GM12891 (cell line): ENCODE measurements around the gene NRXN3.

Source experiments
- PAX5 ChIP-seq: IDR thresholded peaks from 2 replicates; pipeline ENCODE4 v1.6.1; 2011; ENCODE audit warnings: low read length, moderate library complexity, mild to moderate bottlenecking; ENCODE audit not compliant: insufficient read depth, severe bottlenecking
- POLR2A ChIP-seq: IDR thresholded peaks from 2 replicates; pipeline ENCODE4 v1.6.1; 2011; ENCODE audit warnings: low read depth, low read length, control low read depth
- POLR2AphosphoS5 ChIP-seq: IDR thresholded peaks from 2 replicates; pipeline ENCODE4 v1.6.1; 2011; ENCODE audit warnings: low read depth, low read length, control low read depth
- POU2F2 ChIP-seq: IDR thresholded peaks from 2 replicates; pipeline ENCODE4 v1.6.1; 2011; ENCODE audit warnings: low read depth, mild to moderate bottlenecking, control low read depth, low read length, moderate library complexity
- SPI1 ChIP-seq: IDR thresholded peaks from 2 replicates; pipeline ENCODE4 v1.6.1; 2011; ENCODE audit warnings: low read depth, low read length, control low read depth
- TAF1 ChIP-seq: IDR thresholded peaks from 2 replicates; pipeline ENCODE4 v1.6.1; 2011; ENCODE audit warnings: low read depth, low read length, control low read depth

DNA sequence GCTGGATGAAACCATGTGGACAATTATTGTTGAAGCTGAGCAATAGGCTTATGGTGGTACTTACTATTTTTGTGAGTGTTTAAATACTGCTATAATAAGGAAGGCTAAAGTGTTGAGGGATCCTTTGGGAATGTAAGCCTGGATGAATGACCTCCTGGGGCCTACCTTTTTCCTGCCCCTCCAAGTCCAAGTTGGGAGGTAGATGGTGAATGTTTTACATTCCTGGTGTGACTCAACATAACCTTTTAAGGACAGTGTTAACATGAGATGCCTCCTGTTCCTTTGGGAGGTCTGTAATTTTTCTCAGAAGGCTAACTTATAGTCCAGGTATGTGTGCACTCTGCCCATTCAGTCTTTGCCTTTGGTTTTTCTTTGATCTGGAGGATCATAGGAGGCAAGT lies 315.9 kb downstream of the NRXN3 start:
- TF ChIP-seq POLR2A, result no peak
- TF ChIP-seq PAX5, result no peak
- TF ChIP-seq POLR2AphosphoS5, result no peak
- TF ChIP-seq TAF1, result no peak
- TF ChIP-seq SPI1, result no peak
- TF ChIP-seq POU2F2, result no peak
